Caco-2 (cell line): ENCODE data around the gene C1orf105. TPM values are rescaled to one million over a fixed set of nuclear protein-coding genes. Genes with fewer than 3 reads are reported as not detected.

Experiments used
- BruUV-seq: library from RNA; stranded (reverse); fragments of 400-500 nt; replicated peaks from 2 replicates; lab custom pipeline; 2021; lab: Mats Ljungman, UMichigan
- CTCF ChIA-PET: fragments of 300-600 bp; sonication (Branson Sonifier 250); formaldehyde crosslinking; loops from one replicate; lab custom pipeline; 2022; ENCODE audit warnings: antibody characterized with exemption; lab: Charles Lee
- POLR2A ChIA-PET: fragments of 300-600 bp; sonication (Branson Sonifier 250); formaldehyde crosslinking; loops from one replicate; lab custom pipeline; 2022; ENCODE audit warnings: antibody characterized with exemption; lab: Charles Lee
- DNase-seq, 2 experiments: peaks; one replicate each; pipeline versions ENCODE4 v3.0.0 to v3.0.0-alpha.2; 2020 to 2022
- H3K27me3 ChIP-seq: replicated peaks from 2 replicates; pipeline ENCODE4 v1.6.0; 2011; ENCODE audit warnings: low read length; ENCODE audit not compliant: control insufficient read depth, insufficient read depth
- H3K36me3 ChIP-seq: 2 replicates; pipeline ENCODE4 v1.5.1; 2011; ENCODE audit warnings: low read length; ENCODE audit not compliant: control insufficient read depth, insufficient read depth
- H3K4me1 ChIP-seq: fragments of 250-450 bp; sonication (Bioruptor Pico); 2 replicates; pipeline ENCODE4 v1.5.1; 2020; ENCODE audit warnings: mild to moderate bottlenecking
- H3K4me3 ChIP-seq: 2 replicates; pipeline ENCODE4 v1.5.1; 2011; ENCODE audit warnings: low read depth, mild to moderate bottlenecking, control low read depth, low read length
- H3K9me3 ChIP-seq: fragments of 250-450 bp; sonication (Bioruptor Pico); 2 replicates; pipeline ENCODE4 v1.5.1; 2020; ENCODE audit warnings: mild to moderate bottlenecking, moderate library complexity
- H3K27ac Mint-ChIP-seq: one replicate; pipeline ENCODE4 v1.8.0; 2022; ENCODE audit warnings: mixed read lengths; ENCODE audit not compliant: unreplicated experiment
- H3K27me3 Mint-ChIP-seq: one replicate; pipeline ENCODE4 v1.8.0; 2022; ENCODE audit warnings: mixed read lengths; ENCODE audit not compliant: insufficient read depth, unreplicated experiment
- H3K36me3 Mint-ChIP-seq: one replicate; pipeline ENCODE4 v1.8.0; 2022; ENCODE audit warnings: mild to moderate bottlenecking, mixed read lengths; ENCODE audit not compliant: insufficient read depth, unreplicated experiment
- H3K4me1 Mint-ChIP-seq: one replicate; pipeline ENCODE4 v1.8.0; 2022; ENCODE audit warnings: low read depth, mixed read lengths; ENCODE audit not compliant: unreplicated experiment
- H3K4me3 Mint-ChIP-seq: one replicate; pipeline ENCODE4 v1.8.0; 2022; ENCODE audit warnings: mild to moderate bottlenecking, moderate library complexity, mixed read lengths; ENCODE audit not compliant: unreplicated experiment
- H3K9me3 Mint-ChIP-seq: one replicate; pipeline ENCODE4 v1.8.0; 2022; ENCODE audit warnings: mixed read lengths; ENCODE audit not compliant: unreplicated experiment
- intact Hi-C: fragments of 100-400 bp; cut with micrococcal nuclease; formaldehyde crosslinking; loops from one replicate; pipeline ENCODE4 v1.10.0; 2022; ENCODE audit not compliant: unreplicated experiment
- total RNA-seq: library from RNA; stranded (reverse); gene quantifications from 2 replicates; pipeline ENCODE4 v1.2.3, GENCODE V29; 2022
- TF ChIP-seq, protein P1 (sequence below), 2 experiments: fragments of 200-600 bp in 1 of 2; IDR thresholded peaks; 1 replicate in 1 of 2; 2 replicates in 1 of 2; pipeline versions ENCODE4 v1.5.1 to v1.8.0; 2011 to 2022; ENCODE audit warnings: antibody characterized with exemption in 1 of 2, control low read depth in 1 of 2, inconsistent platforms in 1 of 2, low read depth in 1 of 2, low read length in 1 of 2, mild to moderate bottlenecking in 1 of 2, moderate library complexity in 1 of 2; ENCODE audit not compliant: insufficient read depth in 1 of 2, severe bottlenecking in 1 of 2, unreplicated experiment in 1 of 2

C1orf105 gene
- total RNA-seq, 1 experiment from 2014 or later: 0.82 TPM

- no peaks in the 10 kb centered on the region for H3K27me3 Mint-ChIP-seq
- Histone ChIP-seq H3K9me3 (no peaks in the 10 kb centered on the region), H3K4me1 (peaks cover 15% of the 10 kb centered on the region), H3K27me3 (no peaks in the 10 kb centered on the region), H3K36me3 (no peaks in the 10 kb centered on the region), H3K4me3 (no peak overlapping the region)
- POLR2A ChIA-PET: no interaction called here
- H3K36me3 Mint-ChIP-seq: no peaks in the 10 kb centered on the region
- TF ChIP-seq, protein P1, sequence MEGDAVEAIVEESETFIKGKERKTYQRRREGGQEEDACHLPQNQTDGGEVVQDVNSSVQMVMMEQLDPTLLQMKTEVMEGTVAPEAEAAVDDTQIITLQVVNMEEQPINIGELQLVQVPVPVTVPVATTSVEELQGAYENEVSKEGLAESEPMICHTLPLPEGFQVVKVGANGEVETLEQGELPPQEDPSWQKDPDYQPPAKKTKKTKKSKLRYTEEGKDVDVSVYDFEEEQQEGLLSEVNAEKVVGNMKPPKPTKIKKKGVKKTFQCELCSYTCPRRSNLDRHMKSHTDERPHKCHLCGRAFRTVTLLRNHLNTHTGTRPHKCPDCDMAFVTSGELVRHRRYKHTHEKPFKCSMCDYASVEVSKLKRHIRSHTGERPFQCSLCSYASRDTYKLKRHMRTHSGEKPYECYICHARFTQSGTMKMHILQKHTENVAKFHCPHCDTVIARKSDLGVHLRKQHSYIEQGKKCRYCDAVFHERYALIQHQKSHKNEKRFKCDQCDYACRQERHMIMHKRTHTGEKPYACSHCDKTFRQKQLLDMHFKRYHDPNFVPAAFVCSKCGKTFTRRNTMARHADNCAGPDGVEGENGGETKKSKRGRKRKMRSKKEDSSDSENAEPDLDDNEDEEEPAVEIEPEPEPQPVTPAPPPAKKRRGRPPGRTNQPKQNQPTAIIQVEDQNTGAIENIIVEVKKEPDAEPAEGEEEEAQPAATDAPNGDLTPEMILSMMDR (IDR thresholded peaks at IDR 0.05; ENCODE audit: insufficient read depth in 1 of 2, low read depth in 1 of 2, low read length in 1 of 2, severe bottlenecking in 1 of 2, unreplicated experiment in 1 of 2): no peak
- DNase-seq: no peak
- no peak overlapping the region for H3K4me3 Mint-ChIP-seq
- peak overlapping the region; percentile 20 for H3K27ac Mint-ChIP-seq
- BruUV-seq: no TSS peak
- intact Hi-C loops: no loop called here
- H3K9me3 Mint-ChIP-seq: no peaks in the 10 kb centered on the region
- peaks cover 20% of the 10 kb centered on the region for H3K4me1 Mint-ChIP-seq
- CTCF ChIA-PET: no interaction called here
Measured at GRCh38 chr1:172400722-172401105, 19.8 kb upstream of the C1orf105 start.

- Mint-ChIP-seq H3K4me3 (no peak overlapping the region), H3K4me1 (peaks cover 20% of the 10 kb centered on the region), H3K27me3 (no peaks in the 10 kb centered on the region), H3K36me3 (no peaks in the 10 kb centered on the region), H3K9me3 (no peaks in the 10 kb centered on the region), H3K27ac (no peak overlapping the region)
- H3K27me3 ChIP-seq: no peaks in the 10 kb centered on the region
- peaks cover 15% of the 10 kb centered on the region for H3K4me1 ChIP-seq
- TF ChIP-seq, protein P1 (IDR thresholded peaks at IDR 0.05; ENCODE audit: insufficient read depth in 1 of 2, low read depth in 1 of 2, low read length in 1 of 2, severe bottlenecking in 1 of 2, unreplicated experiment in 1 of 2): no peak
- POLR2A ChIA-PET: no interaction called here
- no peak for DNase-seq
- CTCF ChIA-PET: no interaction called here
- no peak overlapping the region for H3K4me3 ChIP-seq
- no TSS peak for BruUV-seq
- intact Hi-C loops: no loop called here
- H3K9me3 ChIP-seq: no peaks in the 10 kb centered on the region
- no peaks in the 10 kb centered on the region for H3K36me3 ChIP-seq
Measured at GRCh38 chr1:172401477-172401876, 19.0 kb upstream of the C1orf105 start.

- Histone ChIP-seq H3K4me3 (no peak overlapping the region), H3K27me3 (no peaks in the 10 kb centered on the region), H3K9me3 (no peaks in the 10 kb centered on the region), H3K4me1 (peaks cover 15% of the 10 kb centered on the region), H3K36me3 (no peaks in the 10 kb centered on the region)
- TF ChIP-seq, protein P1 (IDR thresholded peaks at IDR 0.05; ENCODE audit: insufficient read depth in 1 of 2, low read depth in 1 of 2, low read length in 1 of 2, severe bottlenecking in 1 of 2, unreplicated experiment in 1 of 2): peak; percentile 37 to 47
- DNase-seq: no peak
- Mint-ChIP-seq H3K36me3 (no peaks in the 10 kb centered on the region), H3K4me3 (no peak overlapping the region), H3K4me1 (peaks cover 20% of the 10 kb centered on the region), H3K27ac (no peak overlapping the region), H3K27me3 (no peaks in the 10 kb centered on the region), H3K9me3 (no peaks in the 10 kb centered on the region)
- BruUV-seq: no TSS peak
- intact Hi-C loops: no loop called here
- ChIA-PET CTCF (no interaction called here), POLR2A (no interaction called here)
Measured at GRCh38 chr1:172401892-172402291, 18.6 kb upstream of the C1orf105 start.
